GM19099 (cell line): Measurements from ENCODE around the gene DYRK1A.

Experiments
- POLR2A ChIP-seq: IDR thresholded peaks from 3 replicates; pipeline ENCODE4 v1.6.1; 2011; ENCODE audit warnings: low read depth; ENCODE audit not compliant: insufficient read length; ENCODE audit errors: extremely low read depth

DYRK1A gene

DNA sequence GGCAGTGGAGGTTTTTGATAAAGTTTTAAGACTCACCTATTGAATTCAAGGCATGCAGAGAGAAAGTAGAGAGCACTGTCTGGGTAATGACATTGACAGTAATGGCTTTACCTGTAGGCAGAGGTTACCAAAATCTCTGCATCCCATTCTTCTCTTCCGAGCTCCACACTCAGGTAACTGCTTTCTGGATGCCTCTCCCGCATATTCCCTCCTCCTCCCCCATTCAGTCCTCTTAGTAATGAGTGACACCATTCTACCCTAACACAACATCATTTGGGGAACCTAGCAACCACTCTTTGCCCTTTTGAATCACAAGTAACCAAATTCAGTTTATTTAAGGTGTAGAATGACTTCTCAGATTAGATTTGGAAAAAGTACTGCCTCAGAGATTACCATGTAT lies 56.5 kb downstream of the DYRK1A start:
- TF ChIP-seq POLR2A = no peak

DNA sequence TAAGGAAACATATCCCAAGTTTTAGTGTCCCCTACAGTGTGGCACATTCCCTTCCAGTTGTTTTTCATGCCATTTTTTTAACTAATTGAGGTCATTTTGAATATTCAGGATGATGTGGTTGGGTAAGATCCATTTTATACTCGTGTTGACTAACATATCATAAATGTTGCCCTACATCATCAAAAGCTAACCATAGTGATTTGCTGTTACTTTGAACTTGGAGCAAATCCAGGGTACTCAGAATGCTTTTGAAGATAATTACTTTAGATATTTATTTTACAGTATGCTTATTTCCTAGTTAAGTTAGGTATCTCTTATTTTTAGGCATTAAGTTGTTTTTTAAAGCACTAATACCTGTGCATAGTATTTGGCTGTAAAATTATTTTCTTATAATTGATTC lies 57.8 kb downstream of the DYRK1A start:
- TF ChIP-seq POLR2A = no peak

DNA sequence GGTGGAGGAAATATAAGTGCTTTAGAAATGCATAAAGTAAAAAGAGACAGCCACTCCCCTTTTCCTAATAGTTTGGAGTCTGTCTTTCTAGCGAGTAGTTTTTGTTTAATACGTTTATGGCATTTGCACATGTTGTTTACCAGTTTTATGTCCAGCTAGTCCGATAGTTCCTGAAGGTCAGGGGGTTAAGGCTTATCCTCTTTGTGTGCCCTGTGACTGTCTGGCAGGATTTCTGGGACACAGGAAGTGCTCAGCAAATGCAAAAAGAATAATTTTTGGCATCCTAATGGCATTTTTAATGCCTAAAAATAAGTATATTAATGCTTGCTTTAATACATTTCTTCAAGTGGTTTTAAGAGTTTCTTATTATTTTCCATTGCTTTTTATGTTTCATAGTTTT lies 58.4 kb downstream of the DYRK1A start:
- no peak for TF ChIP-seq POLR2A

DNA sequence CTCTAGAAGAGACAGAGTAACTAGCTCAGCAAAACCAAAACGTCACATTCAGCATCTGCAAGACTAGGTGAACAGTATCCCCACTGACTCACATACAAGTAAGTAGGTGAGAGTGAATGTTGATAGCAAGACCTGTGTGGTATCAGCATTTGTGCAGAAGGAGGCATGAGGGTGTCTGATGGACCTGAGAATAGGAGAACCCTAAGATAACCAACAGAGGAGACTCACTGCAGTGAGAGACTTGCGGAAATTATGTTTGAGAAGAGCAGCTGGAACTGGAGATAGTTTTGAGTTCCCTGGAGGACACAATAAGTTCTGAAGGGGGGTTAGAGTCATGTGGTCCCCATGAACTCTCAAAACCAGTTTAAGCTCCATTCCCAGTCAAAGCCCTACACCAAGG lies 59.1 kb downstream of the DYRK1A start:
- TF ChIP-seq POLR2A = no peak

DNA sequence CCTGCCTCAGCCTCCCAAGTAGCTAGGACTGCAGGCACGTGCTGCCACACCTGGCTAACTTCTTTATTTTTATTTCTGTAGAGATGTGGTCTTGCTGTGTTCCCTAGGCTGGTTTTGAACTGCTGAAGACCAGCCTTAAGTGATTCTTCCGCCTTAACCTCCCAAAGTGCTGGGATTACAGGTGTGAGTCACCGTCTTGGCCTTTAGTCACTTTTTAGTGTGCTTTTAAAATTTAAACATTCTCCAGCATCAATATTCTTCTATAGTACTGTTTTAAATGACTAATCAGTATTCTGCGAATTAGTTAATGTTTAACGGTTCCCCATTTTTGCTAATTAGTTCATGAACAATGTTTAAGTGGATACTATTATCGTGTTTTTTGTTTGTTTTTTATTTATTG lies 60.6 kb downstream of the DYRK1A start:
- no peak for TF ChIP-seq POLR2A

DNA sequence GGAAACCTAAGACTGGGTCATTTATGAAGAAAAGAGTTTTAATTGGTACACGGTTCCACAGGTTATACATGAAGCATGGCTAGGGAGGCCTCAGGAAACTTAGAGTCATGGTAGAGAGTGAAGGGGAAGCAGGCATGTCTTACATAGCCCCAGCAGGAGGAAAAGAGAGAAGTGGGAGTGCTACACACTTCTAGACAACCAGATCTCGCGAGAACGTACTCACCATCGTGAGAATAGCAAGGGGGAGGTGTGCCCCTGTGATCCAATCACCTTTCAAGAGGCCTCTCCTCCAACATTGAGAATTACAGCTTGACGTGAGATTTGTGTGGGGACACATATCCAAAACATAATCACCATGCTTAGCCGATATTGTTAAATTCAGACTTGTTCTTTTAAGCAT lies 62.8 kb downstream of the DYRK1A start:
- no peak for TF ChIP-seq POLR2A

DNA sequence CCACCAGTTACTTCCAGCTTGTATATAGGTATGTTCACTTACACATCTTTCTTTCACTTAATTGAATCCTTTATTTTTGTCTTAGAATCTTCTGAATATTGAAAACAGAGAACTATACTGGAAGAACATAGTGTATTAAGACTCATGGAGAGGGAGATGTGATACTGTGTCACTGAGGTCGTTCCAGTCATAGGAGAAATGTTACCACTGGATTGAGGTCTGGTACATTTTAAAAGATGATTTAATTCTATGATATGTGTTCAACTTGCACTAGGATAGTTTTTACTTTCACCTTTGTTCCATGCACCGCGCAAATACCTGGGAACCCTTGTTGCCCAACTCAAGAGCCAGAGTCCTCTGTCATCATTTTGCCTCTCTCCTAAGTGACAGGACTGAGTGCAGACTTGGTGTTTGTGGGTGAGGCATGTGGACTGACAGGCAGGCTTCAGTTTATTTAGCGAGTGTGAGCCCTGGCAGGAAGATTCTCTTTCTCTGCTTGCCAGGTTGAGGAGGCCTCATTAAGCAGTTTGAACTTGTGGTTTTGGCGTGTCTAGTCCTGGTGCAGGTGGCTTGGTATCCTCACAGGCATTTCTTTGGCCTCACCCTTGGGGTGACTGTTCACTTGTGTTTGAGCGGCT lies 63.7 kb downstream of the DYRK1A start:
- no peak for TF ChIP-seq POLR2A

DNA sequence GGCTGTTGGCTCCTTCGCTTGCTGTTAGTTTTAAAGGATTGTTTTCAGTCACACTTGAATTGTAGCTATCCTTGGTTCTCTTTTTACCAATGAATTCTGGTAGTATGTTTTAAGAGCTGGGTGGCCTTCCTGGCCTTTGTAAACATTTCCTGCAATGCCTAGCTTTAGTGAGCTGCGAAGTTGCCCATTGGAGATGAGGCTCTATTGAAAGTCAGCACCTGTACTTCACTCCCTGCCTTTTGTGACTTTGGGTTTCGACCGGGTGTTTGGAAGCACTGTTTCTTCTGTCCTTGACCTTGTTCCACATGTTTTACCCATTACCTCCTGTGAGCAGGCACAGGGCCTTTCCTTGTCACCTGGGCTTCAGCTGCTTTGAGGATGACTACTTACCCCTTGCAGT lies 64.7 kb downstream of the DYRK1A start:
- no peak for TF ChIP-seq POLR2A

DNA sequence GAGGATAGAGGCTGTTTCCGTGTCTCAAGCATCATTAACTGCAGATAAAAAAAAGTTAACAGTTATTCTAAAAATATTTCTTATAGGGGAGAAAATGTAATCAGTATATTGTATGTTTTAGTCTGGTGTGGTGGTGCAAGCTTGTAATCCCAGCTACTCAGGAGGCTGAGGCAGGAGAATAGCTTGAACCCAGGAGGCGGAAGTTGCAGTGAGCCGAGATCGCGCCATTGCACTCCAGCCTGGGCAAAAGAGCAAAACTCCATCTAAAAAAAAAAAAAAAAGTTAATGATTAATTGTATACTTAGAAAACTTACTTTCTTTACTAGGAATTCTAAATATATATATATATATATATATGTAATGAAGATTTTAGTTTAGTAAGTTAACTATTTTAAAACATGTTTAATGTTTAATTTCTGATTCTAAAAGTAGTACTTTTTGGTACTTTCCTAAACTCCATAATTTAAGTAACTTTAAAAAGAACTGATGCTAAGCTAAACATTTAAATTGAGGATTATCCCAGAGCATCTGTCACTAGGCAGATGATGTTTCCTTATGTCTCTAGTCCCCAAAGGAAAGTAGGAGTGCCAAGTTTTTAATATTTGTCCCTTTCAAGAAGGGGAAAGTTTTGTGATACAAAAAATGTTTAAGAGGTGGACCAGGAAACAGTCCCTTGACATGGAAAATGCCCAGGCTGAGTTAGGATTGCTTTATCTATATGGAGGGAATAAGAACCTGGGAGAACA lies 66.3 kb downstream of the DYRK1A start:
- TF ChIP-seq POLR2A = no peak

DNA sequence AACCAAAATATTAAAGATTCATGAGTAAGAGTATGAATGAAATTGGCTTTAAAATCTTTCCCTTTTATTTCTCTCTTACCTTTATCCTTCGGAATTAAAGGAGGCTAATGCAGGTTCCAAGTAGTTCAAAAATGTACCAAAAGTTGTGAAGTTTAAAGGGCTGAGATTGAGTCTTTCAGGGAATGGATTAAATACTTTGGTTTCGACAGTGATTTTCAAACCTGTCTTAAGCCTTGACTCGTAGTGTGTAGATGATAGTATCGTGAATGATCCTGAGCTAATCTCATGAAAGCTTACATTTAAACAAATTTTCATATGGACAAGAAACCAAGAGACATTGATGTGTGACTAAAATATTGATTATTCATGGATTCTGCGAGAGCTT lies 66.9 kb downstream of the DYRK1A start:
- TF ChIP-seq POLR2A = no peak

DNA sequence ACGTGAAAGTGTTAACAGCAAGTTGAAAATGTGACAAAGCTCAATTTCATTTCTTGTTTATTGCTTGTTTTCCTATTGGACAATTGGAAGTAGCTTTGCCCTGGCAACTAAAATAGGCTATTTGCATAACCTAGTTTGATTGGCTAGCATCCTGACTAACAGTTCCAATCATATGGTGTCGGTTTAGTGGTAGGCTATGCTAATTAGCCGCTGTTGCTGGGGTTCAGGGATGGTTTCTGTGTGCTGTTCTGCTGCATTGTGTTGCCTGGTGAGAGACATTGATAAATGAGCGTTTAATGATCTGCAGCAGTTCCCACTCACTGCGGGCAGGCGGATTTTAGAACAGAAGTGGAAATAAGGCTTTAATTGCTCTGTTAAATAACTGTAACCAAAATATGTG lies 68.5 kb downstream of the DYRK1A start:
- no peak for TF ChIP-seq POLR2A

DNA sequence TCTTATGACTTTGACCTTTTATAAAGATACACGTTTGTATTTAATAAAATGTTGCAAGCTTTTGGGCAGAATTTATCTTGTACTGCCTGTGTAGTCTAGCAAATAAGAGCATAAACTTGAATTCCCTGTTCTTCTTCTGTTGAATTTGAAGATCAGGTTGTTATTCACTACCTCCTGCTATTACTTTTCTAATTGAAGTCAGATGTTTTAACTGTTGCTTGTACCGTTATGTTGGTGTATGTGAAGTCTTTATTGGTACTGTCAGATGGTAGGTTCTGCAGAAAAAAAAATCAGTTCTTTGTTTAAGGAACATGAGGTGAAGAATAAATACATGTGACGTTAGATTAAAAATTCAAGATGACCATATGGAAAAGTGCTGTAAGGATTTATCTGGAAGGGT lies 69.1 kb downstream of the DYRK1A start:
- TF ChIP-seq POLR2A = no peak

DNA sequence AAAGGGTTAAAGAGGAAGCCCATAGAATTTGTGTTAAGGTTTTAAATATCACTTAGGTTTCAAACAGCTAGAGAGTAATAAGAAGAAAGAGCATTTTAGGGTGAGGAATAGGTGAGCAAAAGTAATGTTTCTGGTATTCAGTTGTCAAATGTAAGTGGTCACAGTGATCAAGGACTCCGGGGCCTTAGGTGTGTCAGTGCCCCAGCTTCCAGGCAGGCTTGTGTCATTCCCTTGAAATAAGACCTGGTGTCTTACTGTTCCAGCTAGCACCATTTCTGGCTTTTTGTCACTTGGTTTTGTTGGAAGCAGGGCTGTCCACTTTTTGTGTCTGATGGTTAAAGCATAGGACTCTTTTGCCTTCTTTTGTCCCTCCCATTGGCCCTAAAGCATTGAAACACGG lies 69.6 kb downstream of the DYRK1A start:
- no peak for TF ChIP-seq POLR2A

DNA sequence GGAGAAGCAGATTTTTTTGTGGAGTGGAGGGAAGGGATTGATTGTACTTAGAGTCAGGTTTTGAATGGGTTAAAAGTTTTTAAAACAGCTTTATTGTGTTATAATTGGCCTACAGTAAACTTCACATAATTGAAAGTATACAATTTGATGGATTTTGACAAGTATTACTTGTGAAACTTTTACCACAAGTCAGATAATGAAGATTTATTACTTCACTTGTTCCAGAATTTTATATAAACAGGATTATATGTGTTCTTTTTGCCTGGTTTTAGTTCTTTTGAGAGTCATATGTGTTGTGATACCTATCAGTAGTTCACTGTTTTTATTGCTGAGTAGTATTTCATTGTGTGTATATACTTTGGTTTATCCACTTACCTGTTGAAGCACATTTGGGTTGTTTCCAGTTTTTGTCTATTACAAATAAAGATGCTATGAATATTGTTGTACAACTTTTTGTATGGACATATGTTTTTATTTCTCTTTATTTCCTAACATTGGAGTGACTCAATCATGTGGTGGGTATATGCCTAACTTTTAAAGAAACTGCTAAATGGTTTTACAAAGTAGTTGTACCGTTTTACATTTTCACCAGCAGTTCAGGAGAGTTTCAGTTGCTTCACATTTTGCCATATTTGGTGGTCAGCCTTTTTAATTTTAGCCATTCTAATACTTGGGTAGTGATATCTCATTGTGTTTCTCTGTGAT lies 71.0 kb downstream of the DYRK1A start:
- no peak for TF ChIP-seq POLR2A

DNA sequence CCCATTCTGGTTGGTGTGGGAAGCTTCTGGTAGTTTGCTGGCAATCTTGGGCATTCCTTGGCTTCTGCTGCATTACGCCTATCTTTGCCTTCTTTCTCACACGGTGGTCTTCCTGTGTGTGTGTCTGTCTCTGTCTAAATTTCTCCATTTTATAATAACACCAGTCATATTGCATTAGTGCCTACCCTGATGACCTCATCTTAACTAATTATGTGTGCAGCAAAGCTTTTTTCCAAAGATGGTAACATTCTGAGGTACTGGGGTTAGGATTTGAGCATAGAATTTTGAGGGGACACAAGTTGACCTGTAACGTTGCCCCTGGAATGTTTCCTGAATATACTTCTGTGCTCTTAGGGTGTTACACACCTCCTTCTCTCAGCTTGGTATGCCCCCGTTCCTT lies 77.1 kb downstream of the DYRK1A start:
- TF ChIP-seq POLR2A = no peak

DNA sequence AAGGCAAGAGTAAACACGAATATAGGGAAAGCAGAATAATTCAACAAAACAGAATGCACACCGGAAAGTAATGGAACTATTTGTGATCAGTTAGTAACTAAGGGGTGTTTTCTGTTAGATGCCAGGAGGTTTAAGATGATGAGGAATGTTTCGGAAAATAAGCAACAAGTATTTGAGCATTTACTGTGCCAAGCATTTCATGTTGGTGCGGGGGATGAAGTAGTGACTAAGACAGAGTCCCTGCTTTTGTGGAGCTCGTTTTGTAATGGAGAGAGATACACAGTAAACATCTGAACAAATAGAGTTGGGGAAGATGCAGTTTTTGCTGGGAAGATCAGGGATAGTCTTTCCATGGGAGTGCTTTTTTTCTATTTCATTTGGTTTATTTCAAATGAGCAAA lies 78.7 kb downstream of the DYRK1A start:
- TF ChIP-seq POLR2A = no peak
